ENCODE results near the gene SLIT1. TPM values are rescaled to one million over a fixed set of nuclear protein-coding genes. Genes with fewer than 3 reads are reported as not detected.

Gene SLIT1
- total RNA-seq, 1 donor from 2014 or later: 55.7 TPM

- no peaks in the 10 kb centered on the region for H3K36me3 Mint-ChIP-seq
- DNase-seq (ENCODE audit: extremely low spot score, unreplicated experiment): no peak
- TF ChIP-seq CTCF (conservative IDR thresholded peaks at IDR 0.05): no peak
- H3K9me3 Mint-ChIP-seq: no peaks in the 10 kb centered on the region
- H3K27me3 Mint-ChIP-seq: no peaks in the 10 kb centered on the region
- H3K27ac Mint-ChIP-seq: no peak overlapping the region
- H3K4me1 Mint-ChIP-seq (ENCODE audit: unreplicated experiment): peaks cover 8% of the 10 kb centered on the region
- no peak overlapping the region for H3K4me3 Mint-ChIP-seq
Measured at GRCh38 chr10:97062046-97062445, 123.7 kb downstream of the SLIT1 start.

GRCh38 chr10:97061423-97061822, 124.3 kb downstream of the SLIT1 start:
- no peaks in the 10 kb centered on the region for H3K36me3 Mint-ChIP-seq
- no peaks in the 10 kb centered on the region for H3K9me3 Mint-ChIP-seq
- TF ChIP-seq CTCF (conservative IDR thresholded peaks at IDR 0.05): no peak
- no peaks in the 10 kb centered on the region for H3K27me3 Mint-ChIP-seq
- DNase-seq (ENCODE audit: extremely low spot score, unreplicated experiment): no peak
- peaks cover 8% of the 10 kb centered on the region for H3K4me1 Mint-ChIP-seq (ENCODE audit: unreplicated experiment)
- no peak overlapping the region for H3K4me3 Mint-ChIP-seq
- H3K27ac Mint-ChIP-seq: no peak overlapping the region

GRCh38 chr10:97060441-97061084, 125.2 kb downstream of the SLIT1 start:
- no peaks in the 10 kb centered on the region for H3K9me3 Mint-ChIP-seq
- H3K27me3 Mint-ChIP-seq: no peaks in the 10 kb centered on the region
- DNase-seq (ENCODE audit: extremely low spot score, unreplicated experiment): no peak
- no peak overlapping the region for H3K4me3 Mint-ChIP-seq
- H3K4me1 Mint-ChIP-seq (ENCODE audit: unreplicated experiment): peaks cover 8% of the 10 kb centered on the region
- no peak for TF ChIP-seq CTCF (conservative IDR thresholded peaks at IDR 0.05)
- no peaks in the 10 kb centered on the region for H3K36me3 Mint-ChIP-seq
- H3K27ac Mint-ChIP-seq: no peak overlapping the region

- peaks cover 8% of the 10 kb centered on the region for H3K4me1 Mint-ChIP-seq (ENCODE audit: unreplicated experiment)
- H3K27ac Mint-ChIP-seq: no peak overlapping the region
- no peak overlapping the region for H3K4me3 Mint-ChIP-seq
- no peak for DNase-seq (ENCODE audit: extremely low spot score, unreplicated experiment)
- no peaks in the 10 kb centered on the region for H3K9me3 Mint-ChIP-seq
- no peak for TF ChIP-seq CTCF (conservative IDR thresholded peaks at IDR 0.05)
- H3K36me3 Mint-ChIP-seq: no peaks in the 10 kb centered on the region
- H3K27me3 Mint-ChIP-seq: no peaks in the 10 kb centered on the region
Measured at GRCh38 chr10:97059872-97060205, 125.9 kb downstream of the SLIT1 start.

- TF ChIP-seq CTCF (conservative IDR thresholded peaks at IDR 0.05): no peak
- Mint-ChIP-seq H3K27me3 (no peaks in the 10 kb centered on the region), H3K27ac (no peak overlapping the region), H3K4me3 (no peak overlapping the region), H3K9me3 (no peaks in the 10 kb centered on the region), H3K36me3 (peaks cover 4% of the 10 kb centered on the region), H3K4me1 (ENCODE audit: unreplicated experiment) (peaks cover 8% of the 10 kb centered on the region)
- no peak for DNase-seq (ENCODE audit: extremely low spot score, unreplicated experiment)
Measured at GRCh38 chr10:97059006-97059871, 126.5 kb downstream of the SLIT1 start.
